GM20000 (cell line): ENCODE measurements around the gene SLC35F4.
A peak's percentile ranks its signal among the peaks of the same experiment; 100 is the strongest.

Experiments used
- DNase-seq: peaks from one replicate; pipeline ENCODE4 v3.0.0; 2012; ENCODE audit warnings: low spot score
- TF ChIP-seq, protein P1 (sequence below): IDR thresholded peaks from 2 replicates; pipeline ENCODE4 v1.5.1; 2012; ENCODE audit warnings: mild to moderate bottlenecking, control low read depth; ENCODE audit errors: extremely low read depth, missing control alignments

Gene SLC35F4

DNA sequence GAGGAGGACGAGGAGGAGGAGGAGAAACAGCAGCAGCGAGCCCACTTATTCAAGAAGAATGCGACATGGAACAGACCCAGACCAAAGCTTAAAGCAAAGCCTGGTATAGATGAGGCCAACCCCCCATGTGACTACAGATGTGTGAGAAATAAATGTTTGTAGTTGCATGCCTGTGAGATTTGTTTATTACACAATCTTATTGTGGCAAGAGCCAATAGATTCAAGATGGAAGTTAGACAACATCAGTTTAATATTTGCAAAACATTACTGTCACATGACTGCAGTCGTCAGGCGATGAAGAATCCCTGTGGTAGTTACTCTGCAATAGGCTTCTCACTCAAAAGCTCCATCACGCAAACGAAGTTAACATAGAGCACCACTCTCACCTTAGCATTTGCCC, 17.2 kb upstream of the SLC35F4 start:
- no peak for DNase-seq
- TF ChIP-seq, protein P1, sequence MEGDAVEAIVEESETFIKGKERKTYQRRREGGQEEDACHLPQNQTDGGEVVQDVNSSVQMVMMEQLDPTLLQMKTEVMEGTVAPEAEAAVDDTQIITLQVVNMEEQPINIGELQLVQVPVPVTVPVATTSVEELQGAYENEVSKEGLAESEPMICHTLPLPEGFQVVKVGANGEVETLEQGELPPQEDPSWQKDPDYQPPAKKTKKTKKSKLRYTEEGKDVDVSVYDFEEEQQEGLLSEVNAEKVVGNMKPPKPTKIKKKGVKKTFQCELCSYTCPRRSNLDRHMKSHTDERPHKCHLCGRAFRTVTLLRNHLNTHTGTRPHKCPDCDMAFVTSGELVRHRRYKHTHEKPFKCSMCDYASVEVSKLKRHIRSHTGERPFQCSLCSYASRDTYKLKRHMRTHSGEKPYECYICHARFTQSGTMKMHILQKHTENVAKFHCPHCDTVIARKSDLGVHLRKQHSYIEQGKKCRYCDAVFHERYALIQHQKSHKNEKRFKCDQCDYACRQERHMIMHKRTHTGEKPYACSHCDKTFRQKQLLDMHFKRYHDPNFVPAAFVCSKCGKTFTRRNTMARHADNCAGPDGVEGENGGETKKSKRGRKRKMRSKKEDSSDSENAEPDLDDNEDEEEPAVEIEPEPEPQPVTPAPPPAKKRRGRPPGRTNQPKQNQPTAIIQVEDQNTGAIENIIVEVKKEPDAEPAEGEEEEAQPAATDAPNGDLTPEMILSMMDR = no peak

- TF ChIP-seq, protein P1 = no peak
- no peak for DNase-seq
Measured at GRCh38 chr14:57879516-57879915, 13.6 kb upstream of the SLC35F4 start.

- TF ChIP-seq, protein P1 = no peak
- no peak for DNase-seq
Measured at GRCh38 chr14:57875985-57876384, 10.1 kb upstream of the SLC35F4 start.

DNA sequence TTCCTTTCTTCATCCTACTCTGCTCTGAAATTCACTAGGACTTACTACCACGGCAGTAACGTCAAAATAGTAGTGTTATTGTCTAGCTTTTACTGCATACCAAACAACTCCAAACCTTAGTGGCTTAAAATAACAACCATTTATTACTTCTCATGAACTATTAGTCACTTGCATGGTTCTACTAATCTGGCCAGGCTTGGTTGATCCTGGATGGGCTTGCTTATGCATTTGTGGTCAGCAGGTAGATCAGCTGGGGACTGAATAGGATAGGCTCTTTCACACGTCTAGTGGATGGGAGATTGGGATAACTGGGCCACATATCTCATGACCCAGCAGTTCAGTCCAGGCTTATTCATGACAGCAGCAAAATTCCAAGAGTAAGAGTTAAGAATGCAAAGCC, 9.4 kb upstream of the SLC35F4 start:
- TF ChIP-seq, protein P1 = no peak
- DNase-seq = no peak

- peak; percentile 52 for DNase-seq
- TF ChIP-seq, protein P1 = peak; percentile 33
Measured at GRCh38 chr14:57871459-57872080, 5.7 kb upstream of the SLC35F4 start.

GRCh38 chr14:57870686-57871457, 5.0 kb upstream of the SLC35F4 start:
- TF ChIP-seq, protein P1 = no peak
- DNase-seq = no peak

DNA sequence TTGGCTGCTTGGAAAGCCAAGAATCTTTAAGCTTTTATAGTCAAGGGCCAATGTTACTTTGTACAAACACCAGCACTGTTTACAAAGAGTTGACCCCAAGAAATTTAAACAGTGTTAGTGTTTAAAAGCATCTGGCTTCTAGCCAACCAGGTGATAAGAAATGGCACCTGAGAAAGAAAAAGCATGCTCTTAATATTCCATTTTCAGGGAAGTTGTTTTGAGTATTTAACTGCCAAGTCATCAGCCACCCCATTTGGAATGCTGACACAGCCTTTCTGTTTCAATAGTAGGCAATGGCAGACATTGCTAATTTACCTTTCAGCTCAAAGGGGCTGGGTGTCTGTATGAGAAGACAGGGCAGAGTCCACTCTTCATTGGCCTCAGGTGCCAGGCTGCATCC, 3.7 kb upstream of the SLC35F4 start:
- TF ChIP-seq, protein P1 = no peak
- no peak for DNase-seq
